BJ (cell line): ENCODE measurements around the gene NAGPA. TPM values are rescaled to one million over a fixed set of nuclear protein-coding genes. Genes with fewer than 3 reads are reported as not detected.
"Not testable (repeated sequence)": the region's sequence is repeated elsewhere in the genome, so short reads cannot be mapped to it uniquely, and the experiment has no call there.

Source experiments
- CTCF ChIA-PET: fragments of 350-600 bp; formaldehyde crosslinking; extraction: SDS; loops from one replicate; lab custom pipeline; 2021; ENCODE audit warnings: antibody characterized with exemption, inconsistent platforms; lab: Yijun Ruan, JAX
- POLR2A ChIA-PET: fragments of 300-600 bp; sonication (Branson Sonifier 250); formaldehyde crosslinking; extraction: SDS; loops from one replicate; lab custom pipeline; 2021; ENCODE audit warnings: antibody characterized with exemption; lab: Charles Lee
- DNase-seq: peaks from one replicate; pipeline ENCODE4 v3.0.0-alpha.2; 2011; ENCODE audit warnings: low read depth
- H3K27me3 ChIP-seq: 2 replicates; pipeline ENCODE4 v1.6.0; 2011; ENCODE audit warnings: low read length; ENCODE audit not compliant: control insufficient read depth, insufficient read depth
- H3K36me3 ChIP-seq: 2 replicates; pipeline ENCODE4 v1.5.1; 2011; ENCODE audit warnings: low read length; ENCODE audit not compliant: control insufficient read depth, insufficient read depth
- H3K4me3 ChIP-seq: 2 replicates; pipeline ENCODE4 v1.5.1; 2011; ENCODE audit warnings: low read depth, mild to moderate bottlenecking, control low read depth, low read length
- polyA plus RNA-seq: library from polyadenylated mRNA; depleted of rRNA; stranded (reverse); fragments of >200 nt; gene quantifications from 2 replicates; pipeline ENCODE4 v1.2.3, GENCODE V29; 2011
- TF ChIP-seq, protein P1 (sequence below): IDR thresholded peaks from 2 replicates; pipeline ENCODE4 v1.5.1; 2011; ENCODE audit warnings: low read depth, mild to moderate bottlenecking, control low read depth, inconsistent platforms, low read length, moderate library complexity; ENCODE audit not compliant: insufficient read depth

NAGPA gene
- polyA plus RNA-seq, 1 experiment, result 17.3 TPM

DNA sequence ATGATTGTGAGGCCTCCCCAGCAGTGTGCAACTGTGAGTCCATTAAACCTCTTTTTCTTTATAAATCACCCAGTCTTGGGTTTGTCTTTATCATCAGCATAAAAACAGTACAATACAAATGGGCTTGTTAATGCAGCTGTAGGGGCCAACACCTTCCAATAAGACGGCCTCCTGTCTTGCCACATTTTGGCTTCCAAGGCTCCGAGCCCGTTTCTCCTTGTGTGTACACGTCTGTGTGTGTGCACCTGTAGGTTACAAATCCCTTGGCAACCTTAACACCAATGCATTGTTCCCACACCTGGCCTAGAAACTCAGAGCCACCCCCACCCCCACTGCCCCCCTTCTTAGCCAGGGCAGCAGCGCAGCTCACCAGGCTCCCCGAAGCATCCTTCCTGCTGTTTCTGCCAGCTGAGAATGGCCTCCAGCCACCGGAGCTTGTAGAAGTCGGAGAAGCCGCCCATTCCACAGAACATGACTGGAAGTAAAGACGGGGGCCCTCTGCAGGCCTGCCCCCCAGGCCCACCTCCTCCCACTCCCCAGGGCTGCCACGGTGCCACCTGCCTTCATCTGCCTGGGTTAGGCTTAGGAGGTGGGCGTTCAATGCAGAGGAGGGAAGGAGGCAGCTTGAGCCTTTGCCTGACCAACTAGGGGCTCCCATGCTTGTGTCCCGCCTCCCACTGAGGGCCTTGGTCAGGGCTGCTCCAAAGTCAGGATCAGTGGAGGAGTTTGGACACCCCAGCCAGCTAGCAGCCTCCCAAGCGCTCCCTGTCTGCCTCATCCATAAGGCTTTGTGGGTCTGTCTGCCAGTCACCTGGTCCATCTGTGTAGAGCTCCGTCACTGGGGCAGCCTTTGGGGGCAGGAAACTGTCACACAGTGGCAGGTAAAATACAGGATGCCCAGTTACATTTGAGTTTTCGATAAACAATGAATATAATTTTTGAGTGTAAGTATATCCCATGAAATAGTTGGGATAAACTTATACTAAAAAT is 21.4 kb upstream of the NAGPA start:
- H3K4me3 ChIP-seq, result no peak overlapping the region
- TF ChIP-seq, protein P1, sequence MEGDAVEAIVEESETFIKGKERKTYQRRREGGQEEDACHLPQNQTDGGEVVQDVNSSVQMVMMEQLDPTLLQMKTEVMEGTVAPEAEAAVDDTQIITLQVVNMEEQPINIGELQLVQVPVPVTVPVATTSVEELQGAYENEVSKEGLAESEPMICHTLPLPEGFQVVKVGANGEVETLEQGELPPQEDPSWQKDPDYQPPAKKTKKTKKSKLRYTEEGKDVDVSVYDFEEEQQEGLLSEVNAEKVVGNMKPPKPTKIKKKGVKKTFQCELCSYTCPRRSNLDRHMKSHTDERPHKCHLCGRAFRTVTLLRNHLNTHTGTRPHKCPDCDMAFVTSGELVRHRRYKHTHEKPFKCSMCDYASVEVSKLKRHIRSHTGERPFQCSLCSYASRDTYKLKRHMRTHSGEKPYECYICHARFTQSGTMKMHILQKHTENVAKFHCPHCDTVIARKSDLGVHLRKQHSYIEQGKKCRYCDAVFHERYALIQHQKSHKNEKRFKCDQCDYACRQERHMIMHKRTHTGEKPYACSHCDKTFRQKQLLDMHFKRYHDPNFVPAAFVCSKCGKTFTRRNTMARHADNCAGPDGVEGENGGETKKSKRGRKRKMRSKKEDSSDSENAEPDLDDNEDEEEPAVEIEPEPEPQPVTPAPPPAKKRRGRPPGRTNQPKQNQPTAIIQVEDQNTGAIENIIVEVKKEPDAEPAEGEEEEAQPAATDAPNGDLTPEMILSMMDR, result no peak
- DNase-seq, result no peak
- no peaks in the 10 kb centered on the region for H3K36me3 ChIP-seq
- ChIA-PET CTCF (no interaction called here), POLR2A (no interaction called here)
- H3K27me3 ChIP-seq, result 0 out of 2 replicates have a peak, but pooled peaks cover 2% of the 10 kb centered on the region

GRCh38 chr16:5046914-5047313 is 13.2 kb upstream of the NAGPA start:
- H3K27me3 ChIP-seq, result peaks cover 1% of the 10 kb centered on the region; the same call in 1 of the 2 replicates
- TF ChIP-seq, protein P1, result no peak
- ChIA-PET CTCF (no interaction called here), POLR2A (no interaction called here)
- no peaks in the 10 kb centered on the region for H3K36me3 ChIP-seq
- no peak for DNase-seq
- no peak overlapping the region for H3K4me3 ChIP-seq

- no peak for DNase-seq
- Histone ChIP-seq H3K4me3 (no peak overlapping the region), H3K27me3 (peaks cover 1% of the 10 kb centered on the region), H3K36me3 (no peaks in the 10 kb centered on the region)
- ChIA-PET CTCF (no interaction called here), POLR2A (no interaction called here)
- TF ChIP-seq, protein P1, result no peak
Observed at GRCh38 chr16:5045499-5046115, 11.9 kb upstream of the NAGPA start.

DNA sequence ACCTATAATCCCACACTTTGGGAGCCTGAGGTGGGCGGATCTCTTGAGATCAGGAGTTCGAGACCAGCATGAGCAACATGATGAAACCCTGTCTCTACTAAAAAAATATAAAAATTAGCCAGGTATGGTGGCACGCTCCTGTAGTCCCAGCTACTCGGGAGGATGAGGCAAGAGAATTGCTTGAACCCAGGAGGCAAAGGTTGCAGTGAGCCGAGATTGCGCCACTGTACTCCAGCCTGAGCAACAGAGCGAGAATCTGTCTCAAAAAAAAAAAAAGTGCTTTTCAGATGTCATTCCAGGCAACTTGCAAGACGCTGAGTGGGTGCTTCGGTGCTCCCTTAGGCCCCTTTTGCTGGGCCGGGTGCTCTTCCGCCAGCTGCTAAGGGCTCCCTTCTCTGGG is 10.8 kb upstream of the NAGPA start:
- not testable (repeated sequence) for H3K36me3 ChIP-seq, DNase-seq

GRCh38 chr16:5044011-5044540 is 10.3 kb upstream of the NAGPA start:
- DNase-seq, result no peak
- Histone ChIP-seq H3K4me3 (no peak overlapping the region), H3K36me3 (no peaks in the 10 kb centered on the region), H3K27me3 (peaks cover 1% of the 10 kb centered on the region)
- ChIA-PET POLR2A (no interaction called here), CTCF (interaction anchor here (0.9 kb wide), 1 partner anchor 14 kb away, joined by 3 read pairs; no protein-coding TSS in a partner anchor)
- TF ChIP-seq, protein P1, result no peak

More for the DNA sequence above, 10.8 kb upstream of the NAGPA start:
- POLR2A ChIA-PET, H3K27me3 ChIP-seq, H3K4me3 ChIP-seq: not testable (repeated sequence)
- CTCF ChIA-PET, result interaction anchor here (0.9 kb wide), 1 partner anchor 14 kb away, joined by 3 read pairs; no protein-coding TSS in a partner anchor
